Subcutaneous abdominal adipose tissue (tissue), 5 donors: Measurements from ENCODE around the gene ITGB4.
A peak's percentile ranks its signal among the peaks of the same experiment; 100 is the strongest.
"Not testable (repeated sequence)": the region's sequence is repeated elsewhere in the genome, so short reads cannot be mapped to it uniquely, and the experiment has no call there.

Source experiments
- H3K27ac ChIP-seq: one replicate; pipeline ENCODE4 v1.7.0; 2013; ENCODE audit warnings: low read depth, mild to moderate bottlenecking, inconsistent platforms, low read length, moderate library complexity
- H3K27me3 ChIP-seq, 5 donors: one replicate each; pipeline ENCODE4 v1.7.0; 2013; ENCODE audit warnings: low read length in 5 of 5, inconsistent platforms in 1 of 5; ENCODE audit not compliant: control insufficient read depth in 5 of 5, insufficient read depth in 4 of 5
- H3K36me3 ChIP-seq, 5 donors: one replicate each; pipeline ENCODE4 v1.7.0; 2013; ENCODE audit warnings: low read length in 5 of 5; ENCODE audit not compliant: control insufficient read depth in 5 of 5, insufficient read depth in 5 of 5
- H3K4me1 ChIP-seq, 5 donors: one replicate each; pipeline ENCODE4 v1.7.0; 2013; ENCODE audit warnings: low read length in 5 of 5, mild to moderate bottlenecking in 3 of 5, moderate library complexity in 1 of 5; ENCODE audit not compliant: control insufficient read depth in 5 of 5, insufficient read depth in 5 of 5
- H3K4me3 ChIP-seq, 5 donors: one replicate each; pipeline ENCODE4 v1.7.0; 2013; ENCODE audit warnings: low read length in 5 of 5, low read depth in 1 of 5
- H3K9ac ChIP-seq, 5 donors: one replicate each; pipeline ENCODE4 v1.7.0; 2013; ENCODE audit warnings: low read length in 5 of 5, mild to moderate bottlenecking in 4 of 5, moderate library complexity in 3 of 5
- H3K9me3 ChIP-seq, 5 donors: one replicate each; pipeline ENCODE4 v1.7.0; 2013; ENCODE audit warnings: low read length in 5 of 5; ENCODE audit not compliant: control insufficient read depth in 5 of 5
- donor health status: healthy.
- donor health status: healthy.
- donor health status: healthy.
- donor health status: healthy.
- donor health status: healthy.

Gene ITGB4

DNA sequence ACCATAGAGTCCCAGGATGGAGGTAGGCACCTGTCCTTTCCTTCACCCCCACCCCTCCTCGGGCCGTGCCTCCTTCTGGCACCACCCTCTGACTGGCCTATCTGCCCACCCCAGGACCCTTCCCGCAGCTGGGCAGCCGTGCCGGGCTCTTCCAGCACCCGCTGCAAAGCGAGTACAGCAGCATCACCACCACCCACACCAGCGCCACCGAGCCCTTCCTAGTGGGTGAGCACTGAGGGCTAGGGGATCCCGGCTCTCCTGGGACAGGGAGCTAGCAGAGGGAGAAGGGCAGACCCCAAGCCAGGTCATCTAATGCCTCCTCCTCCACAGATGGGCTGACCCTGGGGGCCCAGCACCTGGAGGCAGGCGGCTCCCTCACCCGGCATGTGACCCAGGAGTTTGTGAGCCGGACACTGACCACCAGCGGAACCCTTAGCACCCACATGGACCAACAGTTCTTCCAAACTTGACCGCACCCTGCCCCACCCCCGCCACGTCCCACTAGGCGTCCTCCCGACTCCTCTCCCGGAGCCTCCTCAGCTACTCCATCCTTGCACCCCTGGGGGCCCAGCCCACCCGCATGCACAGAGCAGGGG is 35.9 kb downstream of the ITGB4 start:
- H3K4me3 ChIP-seq: no peak overlapping the region
- H3K4me1 ChIP-seq: peaks cover 0 to 26% (median 18%) of the 10 kb centered on the region in 5 donors
- no peak overlapping the region for H3K9ac ChIP-seq
- no peak overlapping the region for H3K27ac ChIP-seq
- peaks cover 0 to 25% (median 8%) of the 10 kb centered on the region in 5 donors for H3K36me3 ChIP-seq
- H3K9me3 ChIP-seq: no peaks in the 10 kb centered on the region
- no peaks in the 10 kb centered on the region for H3K27me3 ChIP-seq

DNA sequence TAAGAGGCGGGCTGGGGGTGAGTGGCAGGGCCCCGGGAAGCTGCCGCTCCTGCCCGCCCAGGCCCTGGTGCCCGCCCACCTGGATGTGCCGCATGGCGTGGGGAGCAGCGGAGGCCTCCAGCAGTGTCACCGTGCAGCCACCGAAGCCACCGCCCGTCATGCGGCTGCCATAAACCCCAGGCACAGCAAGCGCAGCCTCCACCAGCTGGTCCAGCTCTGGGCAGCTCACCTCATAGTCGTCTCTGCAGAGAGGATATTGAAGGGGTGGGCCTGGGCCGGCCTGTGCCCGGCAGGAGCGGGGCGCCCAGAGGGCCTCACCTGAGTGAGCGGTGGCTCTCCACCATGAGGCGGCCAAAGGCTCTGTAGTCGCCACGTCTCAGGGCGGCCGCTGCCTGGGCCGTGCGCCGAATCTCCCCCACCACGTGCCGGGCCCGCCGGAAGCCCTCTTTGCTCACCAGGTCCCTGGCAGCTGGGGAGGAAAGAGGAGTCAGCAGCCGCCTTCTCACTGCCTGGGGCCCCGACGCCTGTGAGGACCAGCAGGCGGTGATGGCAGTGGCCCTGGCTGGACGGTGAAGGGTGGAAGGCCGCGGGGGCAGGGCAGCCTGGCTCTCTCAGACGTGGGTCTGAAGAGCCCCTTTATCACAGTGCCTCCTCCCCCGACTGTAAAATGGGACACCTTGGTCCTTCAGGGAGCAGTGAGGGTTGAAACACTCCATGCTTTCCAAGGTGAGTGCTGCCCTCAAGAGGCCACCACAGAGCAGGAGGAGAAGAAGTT is 37.1 kb downstream of the ITGB4 start:
- Histone ChIP-seq H3K4me3 (no peak overlapping the region), H3K27ac (no peak overlapping the region), H3K36me3 (peaks cover 0 to 31% (median 15%) of the 10 kb centered on the region in 5 donors), H3K27me3 (no peaks in the 10 kb centered on the region), H3K9me3 (no peaks in the 10 kb centered on the region), H3K9ac (no peak overlapping the region), H3K4me1 (peaks cover 0 to 23% (median 14%) of the 10 kb centered on the region in 5 donors)

DNA sequence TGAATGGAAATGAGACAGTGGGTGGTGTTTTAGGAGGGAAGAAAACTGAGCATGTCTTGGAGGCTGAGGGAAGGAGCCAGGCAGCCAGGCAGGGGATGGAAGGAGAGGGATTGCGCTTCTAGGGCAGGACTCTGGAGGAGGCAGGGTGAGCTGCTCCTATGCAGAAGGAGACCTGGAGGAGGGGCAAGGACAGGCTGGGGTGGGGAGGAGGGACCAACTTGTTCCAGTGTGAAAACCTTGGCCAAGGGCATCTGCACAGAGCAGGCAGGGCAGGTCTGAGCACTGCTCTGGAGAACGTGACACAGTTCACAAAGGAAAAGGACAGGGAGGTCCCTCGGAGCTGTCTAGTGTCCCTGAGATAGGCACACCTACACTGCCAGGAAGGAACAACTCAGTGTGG is 38.2 kb downstream of the ITGB4 start:
- H3K4me3 ChIP-seq: no peak overlapping the region
- no peak overlapping the region for H3K9ac ChIP-seq
- H3K27ac ChIP-seq: no peak overlapping the region
- H3K9me3 ChIP-seq: no peaks in the 10 kb centered on the region
- H3K27me3 ChIP-seq: no peaks in the 10 kb centered on the region
- H3K4me1 ChIP-seq: peaks cover 0 to 20% (median 13%) of the 10 kb centered on the region in 5 donors
- peaks cover 0 to 31% (median 15%) of the 10 kb centered on the region in 5 donors for H3K36me3 ChIP-seq

DNA sequence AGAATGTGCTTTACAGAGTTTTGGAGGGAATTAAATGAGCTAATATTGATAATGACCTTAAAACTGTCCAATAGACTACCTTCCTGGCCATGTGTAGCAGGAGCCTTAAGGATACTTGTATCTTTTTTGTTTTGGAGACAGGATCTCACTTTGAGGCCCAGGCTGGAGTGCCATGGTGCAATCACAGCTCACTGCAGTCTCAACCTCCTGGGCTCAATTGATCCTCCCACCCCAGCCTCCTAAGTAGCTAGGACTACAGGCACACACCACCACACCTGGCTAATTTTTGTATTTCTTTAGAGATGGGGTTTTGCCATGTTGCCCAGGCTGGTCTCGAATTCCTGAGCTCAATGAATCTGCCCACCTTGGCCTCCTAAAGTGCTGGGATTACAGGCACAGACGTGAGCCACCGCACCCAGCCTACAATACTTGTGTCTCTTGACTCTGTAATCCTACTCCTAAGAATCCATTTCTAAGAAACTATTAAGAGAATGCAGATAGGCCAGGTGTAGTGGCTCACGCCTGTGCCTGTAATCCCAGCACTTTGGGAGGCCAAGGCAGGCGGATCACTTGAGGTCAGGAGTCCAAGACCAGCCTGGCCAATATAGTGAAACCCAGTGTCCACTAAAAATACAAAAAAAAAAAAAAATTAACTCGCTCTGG is 38.9 kb downstream of the ITGB4 start:
- not testable (repeated sequence) for H3K9ac ChIP-seq, H3K9me3 ChIP-seq, H3K4me3 ChIP-seq, H3K27me3 ChIP-seq, H3K27ac ChIP-seq
- peaks cover 0 to 31% (median 15%) of the 10 kb centered on the region in 5 donors for H3K36me3 ChIP-seq
- H3K4me1 ChIP-seq: peaks cover 0 to 21% (median 14%) of the 10 kb centered on the region in 5 donors

DNA sequence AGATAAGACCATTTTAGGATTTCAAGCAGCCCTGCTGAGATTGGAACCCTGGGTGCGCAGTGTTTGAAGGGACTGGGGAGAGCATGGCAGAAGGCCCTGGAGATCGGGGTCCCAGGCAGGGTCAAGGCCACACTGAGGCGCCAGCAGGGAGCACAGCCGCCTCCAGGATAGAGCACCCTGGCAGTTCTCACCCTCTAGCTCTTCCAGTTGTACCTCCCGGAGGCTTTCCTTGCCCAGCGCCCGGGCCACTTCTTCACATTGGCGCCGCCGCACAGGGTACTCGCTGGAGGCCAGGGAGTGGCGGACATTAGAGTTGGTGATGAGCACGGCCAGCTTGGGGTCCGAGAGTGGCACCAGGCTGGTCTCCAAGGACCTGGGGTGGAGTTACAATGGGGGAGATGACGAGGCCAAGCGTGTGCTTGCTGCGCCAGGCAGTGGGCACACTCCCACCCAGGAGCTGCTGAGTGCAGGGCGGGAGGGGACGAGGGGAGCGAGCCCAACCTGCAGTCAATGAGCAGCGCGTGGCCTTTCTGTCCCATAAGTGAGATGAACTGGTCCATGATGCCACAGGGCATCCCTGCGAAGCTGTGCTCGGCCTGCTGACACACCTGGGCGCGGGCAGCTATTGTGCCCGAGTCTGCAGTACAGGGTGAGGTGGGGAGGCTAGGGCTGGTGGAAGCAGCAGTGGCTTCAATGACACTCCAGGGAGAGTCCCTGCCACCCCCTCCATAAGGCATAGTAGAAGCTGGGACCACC is 41.4 kb downstream of the ITGB4 start:
- peaks cover 0 to 18% (median 14%) of the 10 kb centered on the region in 5 donors for H3K4me1 ChIP-seq
- no peaks in the 10 kb centered on the region for H3K9me3 ChIP-seq
- H3K4me3 ChIP-seq: no peak overlapping the region
- peaks cover 0 to 23% (median 12%) of the 10 kb centered on the region in 5 donors for H3K36me3 ChIP-seq
- no peak overlapping the region for H3K27ac ChIP-seq
- H3K27me3 ChIP-seq: no peaks in the 10 kb centered on the region
- no peak overlapping the region for H3K9ac ChIP-seq

- peaks cover 0 to 18% (median 14%) of the 10 kb centered on the region in 5 donors for H3K4me1 ChIP-seq
- no peaks in the 10 kb centered on the region for H3K27me3 ChIP-seq
- H3K36me3 ChIP-seq: peaks cover 0 to 17% (median 7%) of the 10 kb centered on the region in 5 donors
- no peaks in the 10 kb centered on the region for H3K9me3 ChIP-seq
- no peak overlapping the region for H3K27ac ChIP-seq
- H3K9ac ChIP-seq: no peak overlapping the region
- no peak overlapping the region for H3K4me3 ChIP-seq
Observed at GRCh38 chr17:75763269-75763607, 42.0 kb downstream of the ITGB4 start.

DNA sequence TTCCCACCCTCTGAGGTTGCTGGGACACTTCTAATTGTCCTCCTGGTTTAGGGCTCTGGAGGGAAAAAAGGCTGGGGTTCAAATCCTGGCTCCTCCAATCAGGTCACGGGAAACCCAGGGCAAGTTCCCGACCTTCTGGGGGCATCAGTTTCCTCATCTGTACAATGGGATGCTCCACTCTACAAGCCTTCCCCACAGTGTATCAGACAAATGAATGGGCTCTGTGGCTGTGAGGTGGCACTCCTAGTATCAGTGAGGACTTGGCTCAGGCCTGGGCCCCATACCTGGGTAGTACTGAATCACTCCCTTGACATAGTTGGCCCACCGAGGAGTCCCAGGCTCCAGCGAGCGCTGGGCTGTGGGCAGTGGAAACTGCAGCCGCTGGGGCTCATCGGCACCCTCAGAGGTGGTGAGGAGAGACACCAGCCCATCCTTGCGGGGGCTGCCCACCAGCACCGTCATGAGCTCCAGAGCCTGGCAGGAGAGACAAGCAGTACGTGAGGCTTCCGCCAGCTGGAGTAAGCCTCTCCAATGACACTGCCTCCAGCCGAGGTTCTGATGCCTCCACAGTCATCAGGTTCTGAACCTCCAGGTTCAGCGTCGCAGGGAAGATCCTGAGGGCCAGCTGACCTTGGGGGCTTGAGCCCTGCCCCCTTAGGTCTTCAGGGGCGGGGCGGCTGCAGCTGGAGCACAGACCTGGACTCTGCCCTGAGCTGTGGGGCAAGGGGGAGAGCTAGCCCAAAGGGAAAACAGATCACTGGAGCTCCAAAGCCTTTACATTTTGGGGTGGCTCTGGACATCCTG is 42.6 kb downstream of the ITGB4 start:
- peak overlapping the region in 4 of 5 donors; percentile 44 to 83 (median 76) for H3K9ac ChIP-seq

GRCh38 chr17:75764417-75764710 is 43.1 kb downstream of the ITGB4 start:
- Histone ChIP-seq H3K27ac (peak overlapping the region; percentile 70), H3K4me3 (peak overlapping the region; percentile 39 to 77 (median 71)), H3K36me3 (peaks cover 0 to 10% (median 6%) of the 10 kb centered on the region in 5 donors), H3K27me3 (no peaks in the 10 kb centered on the region), H3K9ac (peak overlapping the region in 4 of 5 donors; percentile 44 to 83 (median 76)), H3K4me1 (peaks cover 0 to 18% (median 14%) of the 10 kb centered on the region in 5 donors), H3K9me3 (no peaks in the 10 kb centered on the region)

More for the DNA sequence above, 42.6 kb downstream of the ITGB4 start:
- peak overlapping the region; percentile 39 to 77 (median 71) for H3K4me3 ChIP-seq
- no peak overlapping the region for H3K27ac ChIP-seq
- no peaks in the 10 kb centered on the region for H3K27me3 ChIP-seq
- no peaks in the 10 kb centered on the region for H3K9me3 ChIP-seq
- H3K36me3 ChIP-seq: peaks cover 0 to 12% (median 7%) of the 10 kb centered on the region in 5 donors
- peaks cover 0 to 18% (median 14%) of the 10 kb centered on the region in 5 donors for H3K4me1 ChIP-seq

DNA sequence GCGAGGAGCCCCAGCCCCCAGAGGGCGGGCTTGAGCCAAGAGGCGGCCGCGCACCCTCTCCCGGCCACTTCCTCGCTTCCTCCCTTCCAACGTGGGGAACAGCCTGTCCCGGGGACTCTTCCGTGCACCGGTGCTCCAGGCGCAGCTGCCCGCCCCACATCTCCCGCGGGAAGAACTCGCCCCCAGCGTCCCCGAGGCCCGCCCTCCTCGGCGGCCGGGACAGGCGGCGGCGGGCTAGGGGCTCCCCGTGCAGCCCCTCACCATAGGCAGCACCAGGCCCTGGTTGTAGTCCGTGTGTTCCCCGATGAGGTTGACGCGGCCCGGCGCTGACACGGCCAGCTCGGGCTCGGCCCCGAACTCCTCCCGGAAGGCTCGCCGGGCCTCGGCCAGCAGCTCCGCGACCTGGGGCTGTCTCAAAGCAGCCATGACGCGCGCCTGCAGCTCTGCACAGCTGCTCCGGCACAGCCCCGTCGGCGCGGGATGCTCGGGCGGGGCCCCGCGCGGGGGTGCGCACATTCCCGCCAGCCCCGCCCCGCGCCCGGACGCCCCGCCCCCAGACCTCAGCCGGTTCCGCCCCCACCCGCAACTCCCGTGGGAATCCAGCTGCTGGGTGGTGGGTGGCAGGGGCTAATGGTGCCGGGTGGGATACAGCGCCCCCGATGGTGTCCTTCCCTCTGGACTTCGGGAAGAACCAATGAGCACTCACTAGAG is 43.6 kb downstream of the ITGB4 start, which contains the start of gene GALK1:
Gene GALK1, minus strand, starts transcription at position 482 of the 711 bp plus-strand sequence. Its CDS starts 56 bp downstream, at position 426.
- no peaks in the 10 kb centered on the region for H3K9me3 ChIP-seq
- peak within 1 kb of the TSS in 4 of 5 donors; percentile 44 to 83 (median 76) for H3K9ac ChIP-seq
- H3K27me3 ChIP-seq: no peaks in the 10 kb centered on the region
- H3K4me1 ChIP-seq: peaks cover 0 to 18% (median 14%) of the 10 kb centered on the region in 5 donors
- peak within 1 kb of the TSS; percentile 70 for H3K27ac ChIP-seq
- H3K4me3 ChIP-seq: peak within 1 kb of the TSS; percentile 39 to 77 (median 71)
- H3K36me3 ChIP-seq: peaks cover 0 to 7% (median 6%) of the 10 kb centered on the region in 5 donors
